Activated CD8-positive, alpha-beta memory T cell treated with anti-CD3 and anti-CD28 coated beads, Interleukin-2, amount 50 U/mL, for 48 hours (primary cell): ENCODE data around the gene SLC16A12.
"Not testable (repeated sequence)": the region's sequence is repeated elsewhere in the genome, so short reads cannot be mapped to it uniquely, and the experiment has no call there.

Experiments
- DNase-seq: peaks from one replicate; pipeline ENCODE4 v3.0.0-alpha.2; 2020

SLC16A12 gene

GRCh38 chr10:89468191-89468965, 67.0 kb downstream of the SLC16A12 start:
- no peak for DNase-seq

- no peak for DNase-seq
These were observed 68.8 kb downstream of the SLC16A12 start for GRCh38 chr10:89466599-89467035.

GRCh38 chr10:89465196-89465595, 70.2 kb downstream of the SLC16A12 start:
- no peak for DNase-seq

GRCh38 chr10:89463846-89464537, 71.4 kb downstream of the SLC16A12 start:
- DNase-seq: no peak

- DNase-seq: no peak
These were observed 76.6 kb downstream of the SLC16A12 start for GRCh38 chr10:89458784-89459183.

- no peak for DNase-seq
These were observed 77.1 kb downstream of the SLC16A12 start for GRCh38 chr10:89458291-89458690.

GRCh38 chr10:89454561-89455347, 80.6 kb downstream of the SLC16A12 start:
- no peak for DNase-seq

GRCh38 chr10:89452193-89452592, 83.2 kb downstream of the SLC16A12 start:
- DNase-seq: no peak

GRCh38 chr10:89450901-89451300, 84.5 kb downstream of the SLC16A12 start:
- no peak for DNase-seq

GRCh38 chr10:89444819-89445218, 90.6 kb downstream of the SLC16A12 start:
- DNase-seq: not testable (repeated sequence)

GRCh38 chr10:89442289-89442688, 93.1 kb downstream of the SLC16A12 start:
- DNase-seq: no peak

GRCh38 chr10:89440226-89441009, 95.0 kb downstream of the SLC16A12 start:
- DNase-seq: no peak

GRCh38 chr10:89438525-89438924, 96.9 kb downstream of the SLC16A12 start:
- no peak for DNase-seq

- DNase-seq: no peak
These were observed 103.4 kb downstream of the SLC16A12 start for GRCh38 chr10:89431977-89432376.

GRCh38 chr10:89428877-89429276, 106.5 kb downstream of the SLC16A12 start:
- DNase-seq: no peak

GRCh38 chr10:89427629-89428028, 107.8 kb downstream of the SLC16A12 start:
- DNase-seq: no peak

GRCh38 chr10:89426230-89426868, 109.0 kb downstream of the SLC16A12 start:
- no peak for DNase-seq

- no peak for DNase-seq
These were observed 110.4 kb downstream of the SLC16A12 start for GRCh38 chr10:89425000-89425399.

GRCh38 chr10:89421018-89421476, 114.3 kb downstream of the SLC16A12 start:
- no peak for DNase-seq

- no peak for DNase-seq
These were observed 115.8 kb downstream of the SLC16A12 start for GRCh38 chr10:89419548-89419947.

GRCh38 chr10:89416465-89416864, 118.9 kb downstream of the SLC16A12 start:
- no peak for DNase-seq
